Type B pancreatic cell (in vitro differentiated cells): ENCODE results near the gene FA2H. TPM values are rescaled to one million over a fixed set of nuclear protein-coding genes. Genes with fewer than 3 reads are reported as not detected.

Experiments
- DNase-seq: peaks from one replicate; pipeline ENCODE4 v3.0.0; 2021; ENCODE audit warnings: mixed read lengths; ENCODE audit not compliant: unreplicated experiment; ENCODE audit errors: extremely low spot score
- H3K27ac Mint-ChIP-seq: 2 replicates; pipeline ENCODE4 v1.8.0; 2021; ENCODE audit warnings: mild to moderate bottlenecking, mixed read lengths
- H3K27me3 Mint-ChIP-seq: 2 replicates; pipeline ENCODE4 v1.8.0; 2021; ENCODE audit warnings: mixed read lengths
- H3K36me3 Mint-ChIP-seq: 2 replicates; pipeline ENCODE4 v1.8.0; 2021; ENCODE audit warnings: mixed read lengths
- H3K4me1 Mint-ChIP-seq: one replicate; pipeline ENCODE4 v1.8.0; 2021; ENCODE audit warnings: mixed read lengths; ENCODE audit not compliant: unreplicated experiment
- H3K4me3 Mint-ChIP-seq: 2 replicates; pipeline ENCODE4 v1.8.0; 2021; ENCODE audit warnings: mild to moderate bottlenecking, mixed read lengths
- H3K9me3 Mint-ChIP-seq: 2 replicates; pipeline ENCODE4 v1.8.0; 2021; ENCODE audit warnings: mixed read lengths
- CTCF ChIP-seq: fragments of 200-600 bp; sonication (generic); conservative IDR thresholded peaks from 2 replicates; pipeline ENCODE4 v1.5.0; 2021; ENCODE audit warnings: antibody characterized with exemption, mild to moderate bottlenecking
- total RNA-seq: library from RNA; stranded (reverse); gene quantifications from 2 replicates; pipeline ENCODE4 v1.2.1, GENCODE V29; 2021; ENCODE audit warnings: low replicate concordance

The FA2H gene
- total RNA-seq, 1 donor from 2014 or later, result 5.0 TPM

GRCh38 chr16:74738816-74739215 is 35.8 kb downstream of the FA2H start:
- no peak overlapping the region for H3K4me3 Mint-ChIP-seq
- TF ChIP-seq CTCF, result no peak
- DNase-seq, result no peak
- H3K27me3 Mint-ChIP-seq, result no peaks in the 10 kb centered on the region
- no peak overlapping the region for H3K27ac Mint-ChIP-seq
- H3K9me3 Mint-ChIP-seq, result no peaks in the 10 kb centered on the region
- no peaks in the 10 kb centered on the region for H3K36me3 Mint-ChIP-seq
- H3K4me1 Mint-ChIP-seq, result peaks cover 11% of the 10 kb centered on the region

- no peak for DNase-seq
- Mint-ChIP-seq H3K27ac (no peak overlapping the region), H3K9me3 (no peaks in the 10 kb centered on the region), H3K36me3 (no peaks in the 10 kb centered on the region), H3K27me3 (no peaks in the 10 kb centered on the region), H3K4me3 (no peak overlapping the region), H3K4me1 (peaks cover 9% of the 10 kb centered on the region)
- no peak for TF ChIP-seq CTCF
Observed at GRCh38 chr16:74738113-74738541, 36.5 kb downstream of the FA2H start.

- Mint-ChIP-seq H3K27ac (no peak overlapping the region), H3K9me3 (no peaks in the 10 kb centered on the region), H3K27me3 (no peaks in the 10 kb centered on the region), H3K36me3 (no peaks in the 10 kb centered on the region), H3K4me3 (no peak overlapping the region), H3K4me1 (peaks cover 6% of the 10 kb centered on the region)
- TF ChIP-seq CTCF, result no peak
- DNase-seq, result no peak
Observed at GRCh38 chr16:74737521-74737920, 37.1 kb downstream of the FA2H start.

- DNase-seq, result no peak
- Mint-ChIP-seq H3K9me3 (no peaks in the 10 kb centered on the region), H3K4me1 (no peaks in the 10 kb centered on the region), H3K36me3 (no peaks in the 10 kb centered on the region), H3K27me3 (no peaks in the 10 kb centered on the region), H3K4me3 (no peak overlapping the region), H3K27ac (no peak overlapping the region)
- TF ChIP-seq CTCF, result no peak
Observed at GRCh38 chr16:74736531-74737157, 38.0 kb downstream of the FA2H start.

GRCh38 chr16:74735554-74735953 is 39.1 kb downstream of the FA2H start:
- Mint-ChIP-seq H3K27me3 (no peaks in the 10 kb centered on the region), H3K27ac (no peak overlapping the region), H3K9me3 (peaks cover 3% of the 10 kb centered on the region), H3K36me3 (no peaks in the 10 kb centered on the region), H3K4me1 (peaks cover 7% of the 10 kb centered on the region), H3K4me3 (no peak overlapping the region)
- DNase-seq, result no peak
- no peak for TF ChIP-seq CTCF

GRCh38 chr16:74735162-74735452 is 39.5 kb downstream of the FA2H start:
- TF ChIP-seq CTCF, result no peak
- Mint-ChIP-seq H3K27me3 (no peaks in the 10 kb centered on the region), H3K9me3 (peaks cover 3% of the 10 kb centered on the region), H3K27ac (no peak overlapping the region), H3K4me3 (no peak overlapping the region), H3K36me3 (no peaks in the 10 kb centered on the region), H3K4me1 (peaks cover 11% of the 10 kb centered on the region)
- no peak for DNase-seq
